GM18858 (cell line): ENCODE data around the gene RBMS1.

ENCODE experiments used
- ATAC-seq: cut with Tn5 transposase; IDR thresholded peaks from one replicate; pipeline ENCODE4 v1.9.1; 2021; ENCODE audit not compliant: unreplicated experiment

Gene RBMS1

DNA sequence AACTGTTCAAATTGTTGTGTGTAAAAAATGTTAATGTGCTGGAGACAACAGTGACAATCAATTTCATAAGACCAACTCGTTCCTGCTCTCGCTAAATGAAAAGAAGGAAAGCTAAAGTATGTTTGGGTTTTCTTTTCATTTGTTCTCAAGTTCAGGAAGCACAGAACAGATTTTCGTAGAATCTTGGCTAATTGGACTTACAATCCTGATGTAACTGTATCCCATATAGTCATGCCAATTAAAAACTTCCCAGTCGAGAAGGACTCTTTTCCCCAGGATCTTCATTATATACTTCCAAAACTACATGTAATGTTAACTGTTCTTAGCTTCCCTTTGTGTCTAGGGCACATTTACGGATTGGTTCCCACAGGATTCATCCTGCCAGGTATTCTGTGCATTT is 158.2 kb downstream of the RBMS1 start:
- no peak for ATAC-seq

DNA sequence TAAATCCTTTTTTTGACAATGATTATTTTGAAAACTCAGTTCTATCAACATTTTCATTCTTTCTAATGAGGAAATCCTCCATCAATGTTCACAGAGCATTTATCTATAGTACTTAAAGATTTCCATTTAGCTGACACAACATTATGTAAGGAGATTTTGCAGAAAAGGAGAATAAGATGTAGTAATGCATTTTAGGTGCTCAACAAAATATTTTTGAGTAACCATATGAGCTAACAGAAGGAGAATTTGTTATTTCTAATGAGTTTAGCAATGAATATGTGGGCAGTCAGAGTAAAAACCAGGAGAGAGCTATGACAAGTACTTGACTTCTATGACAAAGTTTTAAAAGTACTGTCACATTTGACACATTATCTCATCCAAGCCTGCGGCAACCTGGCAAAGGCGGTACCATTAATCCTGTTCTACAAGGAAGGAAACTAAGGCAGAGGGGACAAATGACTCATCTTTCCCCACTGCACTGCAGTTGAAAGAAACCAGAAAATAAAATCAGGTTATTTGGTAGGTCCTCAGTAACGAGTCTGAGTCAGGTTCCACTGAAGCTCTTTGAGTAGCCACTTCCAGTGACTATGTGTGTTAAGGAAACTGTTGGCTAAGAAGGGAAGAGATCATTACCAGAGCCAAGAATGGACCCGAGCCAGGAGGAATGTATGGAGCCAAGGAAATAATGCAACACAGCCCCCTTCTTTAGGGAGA is 159.4 kb downstream of the RBMS1 start:
- no peak for ATAC-seq

DNA sequence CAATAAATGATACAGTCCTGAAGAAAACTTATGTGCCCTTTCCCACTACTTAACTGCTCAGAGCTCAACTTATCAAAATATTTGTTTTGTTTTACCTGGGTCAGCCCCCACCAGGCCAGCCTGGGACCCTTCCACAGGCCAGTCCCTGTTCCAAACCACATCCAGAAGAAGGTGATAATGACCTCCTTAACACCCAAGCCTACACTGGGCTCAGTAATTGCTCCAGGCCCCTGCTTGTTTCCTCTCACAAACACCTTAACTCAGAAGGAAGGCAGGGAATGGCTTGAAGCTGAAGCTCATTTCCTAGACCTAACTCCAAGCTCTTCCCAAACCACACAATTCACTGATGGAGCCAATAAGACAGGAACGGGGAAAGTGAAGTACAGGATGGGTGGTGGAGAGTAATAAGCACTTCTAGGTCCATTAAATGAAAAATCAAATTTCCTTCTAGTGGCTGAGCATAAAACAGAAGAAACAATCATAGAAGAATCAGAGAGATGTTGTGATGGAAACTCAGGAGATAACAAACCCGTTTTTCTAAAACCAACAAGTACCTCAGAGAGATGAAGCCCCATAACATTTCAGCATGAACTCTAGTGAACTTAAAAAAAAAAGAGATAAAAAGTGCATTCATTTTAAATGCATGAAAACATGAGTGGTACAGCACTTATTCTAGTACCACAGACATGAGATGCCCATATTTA is 160.1 kb downstream of the RBMS1 start:
- ATAC-seq = no peak

DNA sequence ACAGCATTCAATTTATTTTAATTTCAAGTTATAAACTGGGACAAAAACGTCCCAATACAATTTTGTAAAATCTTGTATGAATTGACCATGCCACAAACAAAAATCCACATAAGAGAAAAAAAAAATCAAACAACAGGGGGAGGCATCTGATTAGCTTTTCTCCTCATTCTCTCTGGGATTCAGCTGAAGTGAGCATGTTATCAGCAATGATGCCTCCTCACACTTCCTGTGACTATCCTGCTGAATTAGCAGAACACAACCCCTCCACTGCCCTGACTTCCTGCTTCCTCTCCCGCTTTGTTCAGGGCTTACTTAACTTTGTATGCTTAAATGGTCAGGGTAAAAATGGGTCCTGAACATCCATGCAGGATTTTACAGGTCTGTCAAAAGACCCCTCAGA is 161.3 kb downstream of the RBMS1 start:
- ATAC-seq = no peak

DNA sequence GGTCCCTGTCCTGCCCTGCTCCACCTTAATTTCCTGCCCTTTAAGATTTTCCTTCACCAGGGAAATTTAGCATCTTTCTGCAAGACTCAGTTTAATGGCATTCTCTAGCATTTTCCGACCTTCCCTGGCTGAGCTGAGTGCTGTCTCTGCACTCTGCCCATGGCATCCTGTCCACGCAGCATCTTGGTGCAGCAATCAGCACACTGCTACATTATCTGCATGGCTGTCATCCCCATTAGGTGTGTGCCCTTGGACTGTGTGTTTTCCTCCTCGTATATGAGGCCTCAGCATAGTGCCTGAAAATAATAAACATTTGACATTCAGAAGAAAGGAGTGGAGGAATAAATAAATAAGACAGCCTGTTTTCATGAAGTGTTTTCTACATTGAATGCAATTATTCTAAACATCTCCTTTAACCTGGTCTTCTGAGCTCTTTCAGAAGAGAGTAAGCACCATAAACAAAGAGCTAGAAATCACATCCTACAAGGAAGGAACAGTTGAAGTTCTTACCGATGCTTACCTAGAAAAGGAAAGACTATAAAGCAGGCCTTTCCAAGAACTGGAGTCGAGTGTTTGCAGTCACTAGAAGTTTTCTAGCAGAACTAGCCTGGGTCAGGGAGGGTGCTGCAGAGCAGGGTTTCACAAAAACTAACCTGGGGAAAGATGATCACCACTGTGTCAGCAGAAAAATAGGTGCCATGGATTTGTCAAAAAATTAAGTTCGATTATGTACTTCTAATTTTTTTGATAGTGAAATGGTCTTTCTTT is 162.2 kb downstream of the RBMS1 start:
- ATAC-seq = no peak

DNA sequence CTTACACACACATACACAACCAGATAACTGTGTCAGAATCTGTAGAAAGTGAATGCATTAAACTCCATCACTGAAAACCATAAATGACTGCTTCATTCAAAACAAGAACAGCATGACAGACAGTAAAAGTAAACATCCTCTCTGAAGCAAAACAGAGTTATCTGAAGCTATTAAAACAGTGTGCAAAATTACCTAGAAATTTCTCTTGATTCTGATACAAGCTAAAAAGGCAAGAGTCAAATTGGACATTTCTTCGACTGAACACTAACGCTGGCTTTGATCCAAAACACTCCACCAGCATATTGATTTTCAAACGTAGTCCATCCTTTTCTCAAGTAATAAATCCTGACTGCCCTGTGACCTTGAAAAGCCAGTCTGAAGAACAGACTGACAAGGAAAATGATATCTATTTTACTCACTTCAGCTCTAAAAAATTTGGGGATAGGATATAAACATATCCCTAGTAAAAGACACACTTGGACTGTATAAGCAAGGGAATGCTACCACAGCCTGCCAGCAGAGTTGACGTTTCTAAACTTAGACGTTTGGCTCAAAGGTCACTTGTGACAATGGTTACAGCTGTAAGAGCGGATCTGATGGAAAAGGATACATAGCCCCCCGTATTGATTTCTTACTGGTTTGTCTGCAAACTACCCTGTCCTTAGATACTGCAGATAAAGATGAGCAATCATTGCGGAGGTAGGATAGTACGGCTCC is 164.6 kb downstream of the RBMS1 start:
- no peak for ATAC-seq

DNA sequence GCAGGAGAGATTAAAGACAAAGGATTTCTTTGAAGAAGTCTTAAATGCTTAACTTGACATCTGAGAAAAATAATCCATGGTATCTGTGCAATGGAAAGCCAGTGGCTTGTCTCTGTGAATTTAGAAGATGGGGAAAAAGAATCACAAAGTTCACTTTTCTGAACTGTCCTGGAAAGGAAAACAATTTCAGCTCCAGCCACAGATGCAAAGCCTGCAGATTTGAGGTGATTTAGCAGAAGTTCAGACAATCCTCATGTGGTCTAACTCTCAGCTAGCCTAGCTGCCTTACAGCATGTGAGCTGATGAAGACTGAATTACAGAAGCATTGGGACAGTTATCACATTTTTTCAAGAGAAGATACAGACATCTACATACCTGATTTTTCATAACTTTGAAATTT is 166.8 kb downstream of the RBMS1 start:
- ATAC-seq = no peak

DNA sequence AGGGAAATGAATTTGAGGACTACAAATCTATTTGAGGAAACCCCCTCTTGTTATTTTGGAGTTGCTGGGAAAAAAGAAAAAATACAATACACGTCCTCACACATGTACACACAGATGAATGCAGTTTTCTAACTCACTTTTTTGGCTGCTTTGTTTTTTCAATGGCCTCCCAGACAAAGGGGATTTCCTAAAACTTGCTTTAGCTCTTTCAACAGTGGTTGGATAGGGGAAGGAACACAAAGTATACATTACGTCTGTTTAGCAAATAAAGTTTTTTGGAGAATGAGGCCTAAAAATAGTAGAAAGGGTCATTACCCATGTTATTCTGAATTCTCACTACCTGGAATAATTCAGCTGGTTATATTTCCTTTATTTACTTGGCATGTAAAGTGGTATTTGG is 168.2 kb downstream of the RBMS1 start:
- no peak for ATAC-seq

DNA sequence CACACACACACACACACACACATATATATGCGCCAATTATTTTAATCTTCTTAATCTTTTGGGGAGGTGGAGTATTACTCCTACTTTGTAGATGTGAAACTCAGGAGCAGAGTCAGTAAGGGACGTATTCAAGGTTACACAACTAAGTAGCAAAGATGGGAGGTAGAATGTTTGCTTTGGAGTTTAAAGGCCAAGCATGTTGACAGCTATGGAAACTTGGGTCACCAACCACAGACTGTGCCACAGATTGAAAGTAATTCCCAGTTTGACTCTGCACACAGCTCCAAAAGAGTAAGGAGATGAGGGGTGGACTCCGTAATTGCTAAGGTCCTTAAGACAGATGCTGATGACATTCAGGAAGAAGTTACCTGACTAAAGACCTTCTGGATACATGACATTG is 168.7 kb downstream of the RBMS1 start:
- no peak for ATAC-seq

DNA sequence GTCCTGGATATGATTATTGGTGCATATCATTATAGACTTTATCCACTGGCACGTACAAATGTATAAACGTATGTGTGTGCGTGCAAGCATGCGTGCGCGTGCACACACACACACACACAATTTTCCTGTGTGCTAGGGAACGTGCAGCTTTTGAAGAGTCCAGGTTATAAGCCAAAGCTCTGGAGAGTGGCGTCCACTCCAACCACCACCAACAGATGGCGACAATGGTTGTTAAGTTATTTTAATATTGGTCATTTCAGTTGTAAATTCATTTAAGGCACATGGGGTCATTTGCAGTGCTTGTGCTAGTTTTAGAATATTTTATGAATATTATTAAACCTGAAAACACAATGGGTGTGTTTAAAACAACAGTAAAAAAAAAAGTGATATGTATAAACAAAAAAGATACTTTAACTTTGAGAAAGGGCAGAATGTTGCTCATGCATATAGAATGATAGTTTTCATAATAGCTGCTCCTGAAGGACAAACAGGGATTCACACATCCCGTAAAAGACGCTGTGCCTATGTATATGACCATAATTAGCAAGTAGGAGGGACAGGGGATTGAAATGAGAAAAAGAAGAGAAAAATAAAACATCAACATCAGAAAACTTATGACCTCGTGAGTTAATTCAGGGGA is 169.3 kb downstream of the RBMS1 start:
- no peak for ATAC-seq

DNA sequence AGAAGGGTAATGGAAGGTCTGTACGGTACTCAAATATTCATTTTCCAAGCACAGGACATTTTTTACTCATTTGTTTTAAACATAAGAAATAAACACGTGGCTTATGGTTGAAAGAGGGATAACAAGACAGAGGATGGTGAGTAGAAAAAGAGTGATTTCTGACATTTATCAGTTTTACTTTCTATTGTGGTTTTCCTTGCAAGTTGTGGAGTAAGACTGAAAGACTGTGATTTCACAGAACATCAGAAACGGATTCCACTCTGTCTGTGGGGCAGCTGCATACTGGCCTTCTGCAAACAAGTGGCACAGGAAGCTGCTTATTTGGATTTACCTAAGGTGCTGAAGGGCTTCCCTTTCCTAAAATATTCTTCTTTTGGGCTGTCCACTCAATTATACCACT is 171.3 kb downstream of the RBMS1 start:
- ATAC-seq = peak; percentile 45

DNA sequence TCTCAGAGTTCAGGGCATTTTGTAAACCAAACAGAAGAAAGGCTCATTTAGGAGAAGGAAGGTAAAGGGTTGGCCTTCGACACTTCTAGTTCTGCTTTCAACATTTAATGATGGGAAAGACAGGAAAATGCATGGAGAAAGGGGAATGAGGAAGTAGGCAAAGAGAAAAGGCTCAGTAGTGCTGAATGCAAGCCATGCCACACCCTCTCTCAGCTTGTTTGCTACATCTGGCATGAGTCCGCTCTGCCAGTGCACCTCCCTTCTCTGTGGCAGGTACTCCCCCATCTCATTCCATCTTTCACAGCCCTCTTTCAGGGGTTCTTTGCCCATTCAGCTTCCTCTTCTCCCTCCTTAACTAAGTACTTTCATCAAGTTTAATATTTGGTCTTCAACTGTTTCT is 172.6 kb downstream of the RBMS1 start:
- no peak for ATAC-seq

DNA sequence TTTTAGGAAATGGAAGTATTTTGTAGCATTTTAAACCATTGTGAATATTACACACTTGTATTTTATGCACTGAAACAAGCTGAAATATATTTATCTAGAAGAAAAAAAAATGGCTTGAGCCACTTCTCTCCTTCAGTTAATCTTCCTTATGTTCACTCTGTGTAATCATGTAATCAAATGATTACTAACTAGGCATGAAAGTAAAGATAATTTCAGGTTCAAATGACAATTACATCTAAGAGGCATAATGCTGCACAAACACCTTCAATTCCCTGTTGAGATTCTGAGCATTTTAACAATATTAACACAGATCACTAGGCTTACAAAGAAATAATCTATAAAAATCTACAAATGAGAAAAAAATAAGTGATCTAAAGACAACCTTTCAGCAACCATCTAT is 173.9 kb downstream of the RBMS1 start:
- no peak for ATAC-seq

DNA sequence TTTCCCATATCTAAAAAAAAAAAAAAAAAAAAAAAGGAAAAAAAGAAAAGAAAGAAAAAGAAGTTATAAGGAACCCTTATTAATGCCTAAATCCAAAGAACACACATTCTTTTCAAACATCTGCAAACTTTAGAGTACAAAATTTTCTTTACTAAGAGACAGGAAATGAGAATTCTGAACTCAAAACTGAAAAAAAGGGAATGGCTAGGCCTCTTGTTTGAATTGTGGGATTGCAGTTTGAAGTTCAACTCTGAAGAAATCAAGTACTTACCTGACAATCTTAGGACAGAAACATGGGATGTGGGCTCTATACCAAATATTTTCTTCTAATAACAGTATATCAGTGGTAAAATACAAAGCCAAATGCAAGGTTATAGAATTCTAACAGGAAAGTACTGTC is 175.4 kb downstream of the RBMS1 start:
- no peak for ATAC-seq

DNA sequence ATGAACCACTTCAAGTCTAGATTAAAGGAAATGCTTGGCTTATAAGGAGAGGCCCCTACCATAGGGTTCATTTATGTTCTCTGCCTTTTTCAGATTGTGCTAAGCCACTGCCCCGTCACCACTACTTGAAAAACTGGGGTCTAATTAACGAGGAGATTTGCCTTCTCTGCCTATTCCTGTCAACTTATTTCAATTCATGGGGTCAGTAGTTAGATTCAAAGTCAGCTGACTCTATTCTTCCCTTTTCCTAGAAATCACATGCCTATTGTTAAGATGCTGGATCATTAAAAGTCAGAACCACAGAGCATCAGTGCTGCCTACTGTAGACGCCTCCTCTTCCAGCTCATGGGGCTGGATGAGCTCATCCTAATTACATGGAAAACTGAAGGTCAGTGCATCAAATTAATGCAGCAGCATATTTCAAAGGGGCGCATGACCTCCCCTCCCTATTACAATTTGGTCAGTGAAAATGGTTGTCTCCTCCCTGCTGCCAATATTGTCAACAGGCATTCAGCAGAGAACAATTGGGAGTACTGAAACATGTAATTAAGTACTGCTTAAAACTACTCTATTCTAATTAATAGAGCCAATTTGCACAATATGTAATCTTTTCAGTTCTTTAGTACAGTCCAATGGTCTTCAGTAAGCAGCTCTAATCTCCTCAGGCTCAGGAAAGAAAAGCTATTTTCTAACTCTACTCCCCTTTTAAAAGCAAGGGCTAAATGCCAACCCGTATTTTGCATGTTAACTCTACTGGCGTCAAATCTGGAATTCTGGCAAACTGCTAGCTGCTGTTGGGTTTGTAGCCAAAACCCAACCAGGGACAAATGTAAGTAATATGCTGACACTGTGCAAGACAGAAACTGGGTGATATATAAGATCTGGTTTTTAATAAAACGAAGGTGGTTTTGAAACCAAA is 176.2 kb downstream of the RBMS1 start:
- ATAC-seq = no peak

DNA sequence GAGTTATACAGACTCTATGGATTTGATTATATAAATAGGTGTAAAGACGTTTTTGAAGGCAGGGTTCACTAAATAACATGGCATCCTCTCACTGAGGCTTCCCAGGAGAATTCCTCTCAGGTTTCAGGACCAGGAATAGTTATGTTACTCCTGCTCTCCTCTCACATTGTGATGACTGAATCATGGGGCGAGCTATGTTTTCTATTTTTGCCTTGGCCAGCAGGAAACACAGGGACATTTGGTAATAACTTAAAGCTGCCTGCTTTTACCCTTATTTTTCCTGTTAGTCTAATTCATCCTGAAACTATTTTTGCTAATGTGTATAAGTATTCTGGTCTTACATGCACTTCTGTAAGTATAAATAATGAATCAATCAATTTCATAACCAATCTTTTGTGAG is 178.3 kb downstream of the RBMS1 start:
- ATAC-seq = no peak

DNA sequence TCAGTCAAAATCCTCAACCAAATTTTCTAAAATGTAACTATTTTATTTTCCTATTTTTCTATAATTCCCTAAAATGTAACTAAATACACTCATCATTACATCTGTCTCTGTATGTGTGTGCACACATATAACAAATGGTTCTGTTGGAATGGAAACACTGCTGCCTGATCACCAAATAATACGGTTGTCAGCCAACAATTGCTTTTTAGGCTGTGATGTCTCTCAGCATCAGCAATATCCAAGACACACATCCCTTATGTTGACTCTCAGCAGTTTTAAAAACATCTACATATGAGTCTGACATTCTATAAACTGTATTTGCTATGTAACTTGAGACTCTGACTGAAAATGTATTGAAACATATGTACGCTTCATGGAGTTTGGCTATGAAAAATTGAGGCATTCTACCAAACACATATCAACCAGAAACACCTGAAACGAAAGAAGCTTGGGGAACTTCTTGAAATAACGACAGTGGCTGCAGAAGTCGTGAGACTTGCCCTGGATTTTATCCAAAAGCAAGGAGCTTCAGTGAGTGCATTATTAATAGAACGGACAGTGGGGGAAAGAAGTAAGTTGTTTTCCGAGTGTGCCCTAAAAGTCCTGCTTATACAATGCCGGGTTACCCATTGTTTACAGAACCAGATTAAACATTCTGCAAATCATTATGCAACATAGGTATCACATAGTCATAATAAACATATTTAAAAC is 183.3 kb downstream of the RBMS1 start:
- ATAC-seq = no peak

DNA sequence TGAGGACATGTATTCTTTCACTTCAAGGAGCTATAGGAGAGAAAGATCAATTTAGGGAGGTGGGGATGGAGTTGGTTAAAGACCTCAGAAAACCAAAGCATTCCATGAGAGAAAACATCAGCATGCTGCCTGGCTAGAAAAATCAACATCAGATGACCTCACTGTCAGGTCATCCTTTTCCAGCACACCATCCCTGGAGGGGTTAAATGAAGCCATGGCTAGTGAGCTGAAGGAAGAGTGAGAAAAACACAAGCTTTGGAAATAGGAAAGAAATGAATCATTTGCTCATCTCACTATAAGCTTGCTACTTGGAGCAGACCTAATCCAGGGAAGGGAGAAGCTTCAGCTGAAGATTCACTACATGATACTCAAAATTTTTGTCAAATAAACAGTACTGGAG is 184.0 kb downstream of the RBMS1 start:
- no peak for ATAC-seq

DNA sequence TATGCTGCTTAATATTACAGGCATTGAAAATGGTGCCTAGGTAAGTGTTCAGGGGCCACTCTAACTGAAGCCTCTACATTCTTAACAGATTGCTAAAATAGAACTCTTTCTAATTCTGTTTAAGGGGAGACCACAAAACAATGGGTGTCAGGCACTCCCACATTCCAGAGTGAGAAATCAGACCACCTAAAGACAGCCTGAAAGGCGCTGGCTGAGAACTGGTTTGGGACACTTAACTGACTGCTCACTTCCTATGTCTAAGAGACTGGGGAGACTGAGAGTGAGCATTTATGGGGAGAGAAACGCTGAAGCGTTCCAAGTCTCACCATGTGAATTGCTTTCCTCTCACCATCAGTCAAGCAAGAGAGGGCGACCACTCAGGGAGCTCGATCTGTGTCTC is 184.7 kb downstream of the RBMS1 start:
- no peak for ATAC-seq
